HepG2 (cell line): Measurements from ENCODE around the gene ZNF491. TPM values are rescaled to one million over a fixed set of nuclear protein-coding genes. Genes with fewer than 3 reads are reported as not detected.

Experiments
- CHCHD3 ChIP-seq: sonication (generic); formaldehyde crosslinking; IDR thresholded peaks from 2 replicates; pipeline ENCODE4 v1.8.0; 2022; ENCODE audit warnings: mild to moderate bottlenecking, missing genetic modification reagents, moderate library complexity
- DMAP1 ChIP-seq: IDR thresholded peaks from 2 replicates; pipeline ENCODE4 v1.6.1; 2016
- EEA1 ChIP-seq: sonication (generic); formaldehyde crosslinking; IDR thresholded peaks from 2 replicates; pipeline ENCODE4 v1.5.1; 2020; ENCODE audit warnings: mild to moderate bottlenecking, missing genetic modification reagents, borderline replicate concordance
- FOXA3 ChIP-seq: IDR thresholded peaks from 2 replicates; pipeline ENCODE4 v1.6.1; 2016; ENCODE audit warnings: missing genetic modification reagents, missing compliant biosample characterization
- FOXK1 ChIP-seq: sonication (generic); formaldehyde crosslinking; IDR thresholded peaks from 2 replicates; pipeline ENCODE4 v1.4.0; 2020; ENCODE audit warnings: low read depth, missing genetic modification reagents, borderline replicate concordance
- FOXM1 ChIP-seq: sonication (generic); formaldehyde crosslinking; IDR thresholded peaks from 2 replicates; pipeline ENCODE4 v1.5.0; 2020; ENCODE audit warnings: missing genetic modification reagents
- FOXO1 ChIP-seq: sonication (generic); formaldehyde crosslinking; IDR thresholded peaks from 2 replicates; pipeline ENCODE4 v1.4.0; 2020; ENCODE audit warnings: missing genetic modification reagents
- GATAD1 ChIP-seq: IDR thresholded peaks from 2 replicates; pipeline ENCODE4 v1.6.1; 2016; ENCODE audit warnings: missing genetic modification reagents, missing compliant biosample characterization
- HNRNPH1 ChIP-seq: fragments of 200-400 bp; formaldehyde crosslinking; optimal IDR thresholded peaks from 2 replicates; pipeline ENCODE3; 2017; ENCODE audit warnings: mild to moderate bottlenecking, low read depth, low read length
- MAFF ChIP-seq: IDR thresholded peaks from 2 replicates; pipeline ENCODE4 v1.6.1; 2011; ENCODE audit warnings: low read depth, low read length, improper control_type of control experiment
- MIXL1 ChIP-seq: IDR thresholded peaks from 2 replicates; pipeline ENCODE4 v1.6.1; 2016
- NBN ChIP-seq: fragments of 450-650 bp; conservative IDR thresholded peaks from 2 replicates; pipeline ENCODE4 v1.6.1; 2017
- SAP130 ChIP-seq: IDR thresholded peaks from 2 replicates; pipeline ENCODE4 v1.6.1; 2016; ENCODE audit warnings: low read depth
- SMYD3 ChIP-seq: sonication (generic); formaldehyde crosslinking; IDR thresholded peaks from 2 replicates; pipeline ENCODE4 v1.8.1; 2023; ENCODE audit warnings: mild to moderate bottlenecking, missing genetic modification reagents
- SRSF4 ChIP-seq: fragments of 200-400 bp; formaldehyde crosslinking; IDR thresholded peaks from one replicate; pipeline ENCODE4 v1.6.1; 2018; ENCODE audit warnings: mild to moderate bottlenecking, low read depth, low read length, moderate library complexity; ENCODE audit not compliant: poor library complexity, severe bottlenecking
- ZC3H13 ChIP-seq: sonication (generic); formaldehyde crosslinking; IDR thresholded peaks from 2 replicates; pipeline ENCODE4 v1.8.1; 2023; ENCODE audit warnings: mild to moderate bottlenecking, missing genetic modification reagents, moderate library complexity
- ZFYVE20 ChIP-seq: sonication (generic); formaldehyde crosslinking; IDR thresholded peaks from 2 replicates; pipeline ENCODE4 v1.8.0; 2023; ENCODE audit warnings: low read depth, mild to moderate bottlenecking, moderate library complexity, missing genetic modification reagents, borderline replicate concordance
- ZNF138 ChIP-seq: sonication (generic); formaldehyde crosslinking; IDR thresholded peaks from 2 replicates; pipeline ENCODE4 v1.5.0; 2020; ENCODE audit warnings: mild to moderate bottlenecking, low read depth, missing genetic modification reagents
- ZNF510 ChIP-seq: sonication (generic); formaldehyde crosslinking; IDR thresholded peaks from 2 replicates; pipeline ENCODE4 v1.4.0; 2020; ENCODE audit warnings: low read depth, mild to moderate bottlenecking, missing genetic modification reagents
- ZNF569 ChIP-seq: sonication (generic); formaldehyde crosslinking; IDR thresholded peaks from 2 replicates; pipeline ENCODE4 v1.5.0; 2020; ENCODE audit warnings: mild to moderate bottlenecking, missing genetic modification reagents, moderate library complexity, borderline replicate concordance
- ZNF660 ChIP-seq: sonication (generic); formaldehyde crosslinking; IDR thresholded peaks from 2 replicates; pipeline ENCODE4 v1.5.1; 2020; ENCODE audit warnings: mild to moderate bottlenecking, low read depth, missing genetic modification reagents, borderline replicate concordance
- ZNF768 ChIP-seq: sonication (generic); formaldehyde crosslinking; IDR thresholded peaks from 2 replicates; pipeline ENCODE4 v1.4.0; 2020; ENCODE audit warnings: missing genetic modification reagents
- ZNF83 ChIP-seq: sonication (generic); formaldehyde crosslinking; IDR thresholded peaks from 2 replicates; pipeline ENCODE4 v1.4.0; 2020; ENCODE audit warnings: missing genetic modification reagents, mild to moderate bottlenecking, borderline replicate concordance
- polyA plus RNA-seq, 8 experiments: library from polyadenylated mRNA; depleted of rRNA in 3 of 8; stranded (reverse) in 7 of 8; unstranded in 1 of 8; fragments of >200 nt; fragmentation: Illumina TruSeq in 4 of 8; extraction: Trizol in 4 of 8; gene quantifications; 2 replicates each; pipeline versions ENCODE4 v1.2.1 to v1.2.3, GENCODE V29; 2011 to 2016; ENCODE audit warnings: low read depth in 4 of 8, missing spikeins in 1 of 8, mixed read lengths in 1 of 8; ENCODE audit not compliant: insufficient read depth in 1 of 8
- total RNA-seq, 5 experiments: library from RNA; depleted of rRNA; stranded (reverse); fragments of >200 nt; fragmentation: Illumina TruSeq; extraction: Trizol; gene quantifications; 2 replicates each; pipeline ENCODE4 v1.2.3, GENCODE V29; 2016; ENCODE audit warnings: low read depth in 1 of 5
- TF ChIP-seq, protein P1 (sequence below): sonication (generic); formaldehyde crosslinking; IDR thresholded peaks from 2 replicates; pipeline ENCODE4 v1.5.0; 2020; ENCODE audit warnings: missing genetic modification reagents
- TF ChIP-seq, protein P2 (sequence below): sonication (generic); formaldehyde crosslinking; conservative IDR thresholded peaks from 2 replicates; pipeline ENCODE4 v1.4.0; 2020; ENCODE audit warnings: missing genetic modification reagents
- TF ChIP-seq, protein P3 (sequence below): sonication (generic); formaldehyde crosslinking; IDR thresholded peaks from 2 replicates; pipeline ENCODE4 v1.4.0; 2020; ENCODE audit warnings: mild to moderate bottlenecking, missing genetic modification reagents, borderline replicate concordance
- TF ChIP-seq, protein P4 (sequence below): sonication (generic); formaldehyde crosslinking; IDR thresholded peaks from 2 replicates; pipeline ENCODE4 v1.5.1; 2020; ENCODE audit warnings: missing genetic modification reagents, mild to moderate bottlenecking, borderline replicate concordance

ZNF491 gene
- total and polyA plus RNA-seq, 2 of the 13 experiments (the other 11 are each of a cell fraction or from before 2014, with no cell fraction given): 0.57 to 2.2 TPM

DNA sequence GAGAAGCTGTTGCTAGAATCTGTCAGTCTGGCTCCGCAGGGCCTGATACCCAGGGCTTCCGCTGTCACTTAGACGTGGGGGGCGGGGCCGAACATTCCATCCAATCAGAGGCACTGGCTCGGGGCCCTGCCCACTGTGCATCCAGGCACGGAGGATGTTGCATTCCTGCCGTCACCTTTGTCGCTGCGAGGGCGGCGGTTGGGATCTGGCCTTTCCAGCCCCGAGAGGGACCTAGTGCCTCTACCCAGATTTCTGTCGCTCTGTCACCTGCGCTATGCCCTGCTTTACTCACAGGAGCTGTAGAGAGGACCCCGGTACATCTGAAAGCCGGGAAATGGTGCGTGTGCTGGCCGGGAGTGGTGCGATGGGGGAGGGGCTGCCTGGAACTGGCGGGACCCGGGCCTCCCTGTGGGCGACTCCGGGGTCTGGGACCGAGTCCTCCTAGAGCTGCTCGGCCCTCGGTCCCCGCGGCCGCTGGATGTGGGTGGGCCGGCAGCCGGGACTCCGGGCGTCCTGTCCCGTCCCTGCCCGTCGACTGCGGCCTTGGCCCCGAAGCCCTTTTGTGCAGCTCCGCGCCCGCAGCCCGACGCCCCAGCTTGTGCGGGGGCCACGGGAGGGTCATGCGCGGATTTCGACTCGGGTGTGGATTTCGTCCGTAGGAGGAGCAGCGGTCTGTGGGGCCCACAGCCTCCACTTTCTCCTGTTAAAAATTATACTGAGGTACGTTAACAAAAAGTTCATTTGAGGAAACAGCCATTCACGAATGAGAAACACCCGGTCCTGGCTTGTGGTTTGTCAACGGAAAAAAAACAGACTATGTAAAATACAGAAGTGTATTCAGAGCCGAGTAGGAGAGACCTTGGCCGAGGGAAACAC is 50.5 kb downstream of the ZNF491 start, which contains the start of gene ZNF439 (continued):
- TF ChIP-seq FOXK1 (CRISPR knock-in tag) (no peak; the same call in 1 of the 2 replicates), FOXM1 (CRISPR knock-in tag) (no peak), ZNF569 (CRISPR knock-in tag) (no peak), FOXA3 (CRISPR knock-in tag) (no peak), ZNF768 (CRISPR knock-in tag) (no peak), ZC3H13 (no peak), EEA1 (CRISPR knock-in tag) (no peak), ZFYVE20 (CRISPR knock-in tag) (no peak), CHCHD3 (CRISPR knock-in tag) (0 out of 2 replicates have a peak, but pooled peaks have one; percentile 87), HNRNPH1 (no peak), ZNF510 (CRISPR knock-in tag) (peak; percentile 64; the same call in 1 of the 2 replicates), MAFF (no peak), ZNF83 (CRISPR knock-in tag) (no peak), SRSF4 (no peak), NBN (no peak), DMAP1 (peak; percentile 48; the same call in 1 of the 2 replicates), MIXL1 (CRISPR knock-in tag) (no peak), FOXO1 (no peak), SAP130 (CRISPR knock-in tag) (peak; percentile 93; the same call in 1 of the 2 replicates), GATAD1 (CRISPR knock-in tag) (no peak), ZNF138 (no peak; the same call in 1 of the 2 replicates), ZNF660 (no peak), SMYD3 (CRISPR knock-in tag) (no peak)
- TF ChIP-seq, protein P1, sequence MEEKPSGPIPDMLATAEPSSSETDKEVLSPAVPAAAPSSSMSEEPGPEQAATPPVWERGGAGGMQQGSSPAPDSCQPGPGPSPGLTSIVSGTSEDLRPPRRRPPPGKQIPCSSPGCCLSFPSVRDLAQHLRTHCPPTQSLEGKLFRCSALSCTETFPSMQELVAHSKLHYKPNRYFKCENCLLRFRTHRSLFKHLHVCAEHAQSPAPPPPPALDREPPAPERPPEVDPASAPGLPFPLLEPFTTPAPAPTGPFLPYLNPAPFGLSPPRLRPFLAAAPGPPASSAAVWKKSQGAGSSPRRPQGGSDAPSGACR: 0 out of 2 replicates have a peak, but pooled peaks have one; percentile 40
- TF ChIP-seq, protein P2, sequence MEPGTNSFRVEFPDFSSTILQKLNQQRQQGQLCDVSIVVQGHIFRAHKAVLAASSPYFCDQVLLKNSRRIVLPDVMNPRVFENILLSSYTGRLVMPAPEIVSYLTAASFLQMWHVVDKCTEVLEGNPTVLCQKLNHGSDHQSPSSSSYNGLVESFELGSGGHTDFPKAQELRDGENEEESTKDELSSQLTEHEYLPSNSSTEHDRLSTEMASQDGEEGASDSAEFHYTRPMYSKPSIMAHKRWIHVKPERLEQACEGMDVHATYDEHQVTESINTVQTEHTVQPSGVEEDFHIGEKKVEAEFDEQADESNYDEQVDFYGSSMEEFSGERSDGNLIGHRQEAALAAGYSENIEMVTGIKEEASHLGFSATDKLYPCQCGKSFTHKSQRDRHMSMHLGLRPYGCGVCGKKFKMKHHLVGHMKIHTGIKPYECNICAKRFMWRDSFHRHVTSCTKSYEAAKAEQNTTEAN (CRISPR knock-in tag): no peak
- TF ChIP-seq, protein P3, sequence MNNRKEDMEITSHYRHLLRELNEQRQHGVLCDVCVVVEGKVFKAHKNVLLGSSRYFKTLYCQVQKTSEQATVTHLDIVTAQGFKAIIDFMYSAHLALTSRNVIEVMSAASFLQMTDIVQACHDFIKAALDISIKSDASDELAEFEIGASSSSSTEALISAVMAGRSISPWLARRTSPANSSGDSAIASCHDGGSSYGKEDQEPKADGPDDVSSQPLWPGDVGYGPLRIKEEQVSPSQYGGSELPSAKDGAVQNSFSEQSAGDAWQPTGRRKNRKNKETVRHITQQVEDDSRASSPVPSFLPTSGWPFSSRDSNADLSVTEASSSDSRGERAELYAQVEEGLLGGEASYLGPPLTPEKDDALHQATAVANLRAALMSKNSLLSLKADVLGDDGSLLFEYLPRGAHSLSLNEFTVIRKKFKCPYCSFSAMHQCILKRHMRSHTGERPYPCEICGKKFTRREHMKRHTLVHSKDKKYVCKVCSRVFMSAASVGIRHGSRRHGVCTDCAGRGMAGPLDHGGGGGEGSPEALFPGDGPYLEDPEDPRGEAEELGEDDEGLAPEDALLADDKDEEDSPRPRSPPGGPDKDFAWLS (CRISPR knock-in tag): no peak
- TF ChIP-seq, protein P4, sequence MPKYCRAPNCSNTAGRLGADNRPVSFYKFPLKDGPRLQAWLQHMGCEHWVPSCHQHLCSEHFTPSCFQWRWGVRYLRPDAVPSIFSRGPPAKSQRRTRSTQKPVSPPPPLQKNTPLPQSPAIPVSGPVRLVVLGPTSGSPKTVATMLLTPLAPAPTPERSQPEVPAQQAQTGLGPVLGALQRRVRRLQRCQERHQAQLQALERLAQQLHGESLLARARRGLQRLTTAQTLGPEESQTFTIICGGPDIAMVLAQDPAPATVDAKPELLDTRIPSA (CRISPR knock-in tag): no peak
